HG03064 (cell line): ENCODE results near the gene HOXC9.

Experiments
- ATAC-seq: cut with Tn5 transposase; IDR thresholded peaks from one replicate; pipeline ENCODE4 v1.9.1; 2021; ENCODE audit warnings: low read depth; ENCODE audit not compliant: unreplicated experiment

Gene HOXC9

GRCh38 chr12:54049108-54049507 is 49.1 kb downstream of the HOXC9 start:
- ATAC-seq = no peak

DNA sequence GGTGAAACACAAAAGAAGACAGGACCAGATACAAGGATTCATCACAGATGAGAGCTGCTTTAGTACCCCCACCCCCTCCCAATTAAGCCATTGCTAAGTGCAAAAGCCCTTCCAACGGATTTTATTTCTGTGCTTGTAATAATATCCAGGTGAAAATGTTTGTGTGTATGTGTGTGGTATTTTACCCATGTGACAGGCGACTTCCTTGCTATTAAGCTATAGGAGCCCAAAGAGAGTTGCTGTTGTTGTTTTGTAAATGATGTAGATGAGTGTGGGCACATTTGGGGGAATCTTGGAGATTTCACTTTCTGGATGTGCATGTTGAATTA is 50.5 kb downstream of the HOXC9 start:
- ATAC-seq = no peak

- ATAC-seq = no peak
Observed at GRCh38 chr12:54051026-54051842, 51.3 kb downstream of the HOXC9 start.

DNA sequence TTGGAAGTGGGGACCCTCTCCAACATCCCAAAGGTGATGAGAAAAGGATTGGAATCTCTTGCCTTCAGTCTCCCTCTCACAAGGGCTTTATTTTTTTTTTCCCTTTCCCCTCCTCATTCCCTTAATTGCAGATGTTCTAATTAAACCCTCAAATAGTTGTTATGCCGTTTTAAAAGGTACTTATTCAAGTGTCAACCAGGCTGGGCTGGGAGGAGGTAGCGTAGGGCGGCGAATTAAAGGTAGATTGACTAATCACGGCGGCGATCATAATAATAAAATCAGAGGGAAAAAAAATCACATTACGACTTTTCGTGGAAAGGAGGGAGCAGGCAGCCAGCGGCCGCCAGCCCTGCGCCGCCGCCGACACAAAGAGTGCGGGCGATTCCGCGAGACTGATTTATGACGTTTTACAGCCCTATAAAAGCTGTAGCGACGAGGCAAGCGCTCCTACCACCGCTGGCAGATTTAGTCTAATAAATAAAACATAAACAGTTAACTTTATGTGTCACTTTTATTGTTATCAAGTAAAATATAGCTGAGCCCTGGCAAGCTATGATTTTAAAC is 52.0 kb downstream of the HOXC9 start:
- no peak for ATAC-seq

DNA sequence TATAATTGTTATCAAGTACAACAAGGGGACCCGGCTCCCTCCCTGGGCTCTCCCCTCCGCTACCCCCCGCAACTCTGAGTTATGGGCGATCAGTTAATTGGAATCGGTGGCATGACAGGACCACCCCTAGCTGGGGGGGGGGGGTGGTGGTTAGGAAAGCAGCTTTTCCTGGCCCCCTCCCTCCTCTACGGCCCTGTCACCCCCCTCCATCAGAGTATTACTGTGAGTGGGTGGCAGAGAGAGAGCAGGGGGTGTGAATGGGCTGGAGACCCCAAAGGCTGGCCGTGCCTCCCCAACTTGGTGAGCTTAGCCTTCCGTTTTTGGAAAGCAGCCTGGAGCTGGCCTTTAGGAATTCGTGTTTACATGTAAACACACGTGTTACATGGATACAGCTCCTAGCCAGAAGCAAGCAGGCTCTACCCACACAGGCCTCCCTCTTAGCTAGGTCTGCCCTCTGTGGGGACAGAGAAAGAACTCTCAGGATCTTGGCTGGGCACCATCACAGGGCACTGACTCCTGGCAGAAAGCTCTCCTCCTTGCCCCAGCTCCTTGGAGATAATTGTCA is 52.6 kb downstream of the HOXC9 start:
- peak; percentile 12 for ATAC-seq
